ENCODE data around the gene GRAMD2A. TPM values are rescaled to one million over a fixed set of nuclear protein-coding genes. Genes with fewer than 3 reads are reported as not detected.

Gene GRAMD2A
- total RNA-seq, 1 donor from 2014 or later: 5.5 TPM

DNA sequence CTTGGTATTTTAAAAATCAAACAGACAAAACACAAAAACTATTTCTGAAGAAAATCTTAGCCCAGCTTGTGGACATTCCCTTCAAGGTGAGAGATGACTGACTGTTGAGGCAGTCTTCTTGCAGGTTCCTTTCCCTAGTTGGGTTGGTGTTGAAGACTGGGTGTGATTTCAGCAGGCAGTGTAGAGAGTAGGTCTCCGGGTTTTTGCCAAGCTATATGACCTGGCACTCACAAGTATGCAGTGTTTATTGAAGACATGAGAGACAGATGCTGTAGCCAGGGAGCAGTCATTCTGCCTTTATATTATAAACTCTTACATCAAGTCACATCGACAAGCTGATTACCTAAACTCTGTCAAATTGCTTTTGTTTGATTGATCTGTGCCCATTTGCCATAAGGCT lies 61.9 kb downstream of the GRAMD2A start:
- H3K27me3 ChIP-seq (ENCODE audit: control insufficient read depth, insufficient read depth, low read length): no peaks in the 10 kb centered on the region
- FAIRE-seq (no peak), DNase-seq (ENCODE audit: low read depth) (no peak)
- TF ChIP-seq, protein P1, sequence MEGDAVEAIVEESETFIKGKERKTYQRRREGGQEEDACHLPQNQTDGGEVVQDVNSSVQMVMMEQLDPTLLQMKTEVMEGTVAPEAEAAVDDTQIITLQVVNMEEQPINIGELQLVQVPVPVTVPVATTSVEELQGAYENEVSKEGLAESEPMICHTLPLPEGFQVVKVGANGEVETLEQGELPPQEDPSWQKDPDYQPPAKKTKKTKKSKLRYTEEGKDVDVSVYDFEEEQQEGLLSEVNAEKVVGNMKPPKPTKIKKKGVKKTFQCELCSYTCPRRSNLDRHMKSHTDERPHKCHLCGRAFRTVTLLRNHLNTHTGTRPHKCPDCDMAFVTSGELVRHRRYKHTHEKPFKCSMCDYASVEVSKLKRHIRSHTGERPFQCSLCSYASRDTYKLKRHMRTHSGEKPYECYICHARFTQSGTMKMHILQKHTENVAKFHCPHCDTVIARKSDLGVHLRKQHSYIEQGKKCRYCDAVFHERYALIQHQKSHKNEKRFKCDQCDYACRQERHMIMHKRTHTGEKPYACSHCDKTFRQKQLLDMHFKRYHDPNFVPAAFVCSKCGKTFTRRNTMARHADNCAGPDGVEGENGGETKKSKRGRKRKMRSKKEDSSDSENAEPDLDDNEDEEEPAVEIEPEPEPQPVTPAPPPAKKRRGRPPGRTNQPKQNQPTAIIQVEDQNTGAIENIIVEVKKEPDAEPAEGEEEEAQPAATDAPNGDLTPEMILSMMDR (IDR thresholded peaks at IDR 0.05; ENCODE audit: insufficient read depth, low read length, severe bottlenecking): no peak
- H3K36me3 ChIP-seq (ENCODE audit: control insufficient read depth, insufficient read depth, low read length): no peaks in the 10 kb centered on the region
- H3K4me3 ChIP-seq (ENCODE audit: low read depth, low read length): no peak overlapping the region

DNA sequence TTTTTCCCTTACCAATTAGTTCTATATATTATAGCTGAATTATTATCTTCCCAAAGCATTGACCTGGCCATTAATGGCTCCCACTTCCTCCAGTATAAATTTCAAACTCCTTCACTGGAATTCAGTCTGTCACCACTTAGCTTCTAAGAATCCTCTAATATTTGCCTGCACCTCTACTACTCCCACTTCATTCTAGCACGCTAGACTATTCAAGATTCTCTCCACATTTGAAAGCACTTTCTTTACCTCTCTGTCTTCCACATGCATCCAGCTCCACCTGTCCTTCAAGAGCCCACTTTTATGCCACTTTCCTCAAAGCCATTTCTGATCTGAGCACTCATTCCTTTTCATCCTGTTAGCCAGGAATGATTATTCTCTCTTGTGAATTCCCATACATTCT lies 64.4 kb downstream of the GRAMD2A start:
- TF ChIP-seq, protein P1 (IDR thresholded peaks at IDR 0.05; ENCODE audit: insufficient read depth, low read length, severe bottlenecking): no peak
- Histone ChIP-seq H3K4me3 (ENCODE audit: low read depth, low read length) (no peak overlapping the region), H3K36me3 (ENCODE audit: control insufficient read depth, insufficient read depth, low read length) (no peaks in the 10 kb centered on the region), H3K27me3 (ENCODE audit: control insufficient read depth, insufficient read depth, low read length) (no peaks in the 10 kb centered on the region)
- DNase-seq (ENCODE audit: low read depth): no peak
- no peak for FAIRE-seq

DNA sequence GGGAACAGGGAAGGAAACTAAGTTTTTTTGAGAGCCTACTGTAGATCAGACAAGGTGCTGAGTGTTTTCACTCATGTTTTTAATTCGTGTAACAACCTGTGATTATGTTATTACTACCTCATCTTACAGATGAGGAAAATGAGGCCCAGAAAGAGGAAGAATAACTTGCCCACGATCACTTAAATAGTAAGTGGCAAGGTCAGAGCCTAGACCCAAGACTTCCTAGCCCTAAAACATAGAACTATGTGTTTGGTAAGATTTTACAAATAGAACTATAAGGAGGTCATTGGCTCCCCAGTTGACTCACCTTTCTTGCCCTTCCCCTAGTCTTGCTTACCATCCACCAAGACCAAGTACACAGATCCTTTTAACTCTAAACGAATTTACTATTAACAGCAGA lies 65.7 kb downstream of the GRAMD2A start:
- TF ChIP-seq, protein P1 (IDR thresholded peaks at IDR 0.05; ENCODE audit: insufficient read depth, low read length, severe bottlenecking): no peak
- H3K27me3 ChIP-seq (ENCODE audit: control insufficient read depth, insufficient read depth, low read length): no peaks in the 10 kb centered on the region
- no peaks in the 10 kb centered on the region for H3K36me3 ChIP-seq (ENCODE audit: control insufficient read depth, insufficient read depth, low read length)
- DNase-seq (ENCODE audit: low read depth) (no peak), FAIRE-seq (no peak)
- H3K4me3 ChIP-seq (ENCODE audit: low read depth, low read length): no peak overlapping the region

DNA sequence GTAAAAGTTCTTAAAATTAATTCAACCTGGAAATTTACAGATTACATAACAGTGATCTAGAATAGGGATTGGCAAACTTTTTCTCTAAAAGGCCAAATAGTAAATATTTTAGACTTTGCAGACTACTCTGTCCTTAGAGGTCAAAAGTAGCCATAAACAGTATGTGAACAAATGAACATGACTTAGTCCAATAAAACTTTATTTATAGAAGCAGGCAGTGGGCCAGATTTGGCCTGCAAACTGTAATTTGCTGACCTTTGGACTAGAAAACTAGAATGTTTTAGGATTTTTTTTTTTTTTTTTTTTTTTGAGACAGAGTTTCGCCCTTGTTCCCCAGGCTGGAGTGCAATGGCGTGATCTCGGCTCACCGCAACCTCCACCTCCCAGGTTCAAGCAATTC lies 67.3 kb downstream of the GRAMD2A start:
- Histone ChIP-seq H3K27me3 (ENCODE audit: control insufficient read depth, insufficient read depth, low read length) (no peaks in the 10 kb centered on the region), H3K4me3 (ENCODE audit: low read depth, low read length) (no peak overlapping the region), H3K36me3 (ENCODE audit: control insufficient read depth, insufficient read depth, low read length) (no peaks in the 10 kb centered on the region)
- DNase-seq (ENCODE audit: low read depth) (no peak), FAIRE-seq (no peak)
- TF ChIP-seq, protein P1 (IDR thresholded peaks at IDR 0.05; ENCODE audit: insufficient read depth, low read length, severe bottlenecking): no peak

DNA sequence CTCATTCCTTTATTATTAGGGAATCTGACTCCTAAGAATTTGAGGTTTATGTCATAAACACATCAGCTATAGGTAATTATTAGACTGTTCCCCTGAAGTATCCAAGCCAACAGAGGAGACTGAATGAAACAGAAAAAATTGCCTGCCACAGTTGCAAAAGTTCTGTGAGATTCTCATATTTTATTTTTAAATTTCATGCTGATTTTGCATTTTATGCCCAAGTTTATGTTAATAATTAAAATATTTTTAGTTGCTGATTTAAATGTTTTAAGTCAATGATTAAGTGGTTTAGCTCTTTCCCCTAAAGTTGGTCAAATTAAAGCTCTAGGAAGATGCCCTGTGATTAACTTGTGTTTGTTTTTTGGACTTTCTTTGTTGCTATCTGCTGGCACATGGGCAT lies 69.2 kb downstream of the GRAMD2A start:
- TF ChIP-seq, protein P1 (IDR thresholded peaks at IDR 0.05; ENCODE audit: insufficient read depth, low read length, severe bottlenecking): no peak
- H3K4me3 ChIP-seq (ENCODE audit: low read depth, low read length): no peak overlapping the region
- DNase-seq (ENCODE audit: low read depth) (no peak), FAIRE-seq (no peak)
- no peaks in the 10 kb centered on the region for H3K36me3 ChIP-seq (ENCODE audit: control insufficient read depth, insufficient read depth, low read length)
- no peaks in the 10 kb centered on the region for H3K27me3 ChIP-seq (ENCODE audit: control insufficient read depth, insufficient read depth, low read length)

DNA sequence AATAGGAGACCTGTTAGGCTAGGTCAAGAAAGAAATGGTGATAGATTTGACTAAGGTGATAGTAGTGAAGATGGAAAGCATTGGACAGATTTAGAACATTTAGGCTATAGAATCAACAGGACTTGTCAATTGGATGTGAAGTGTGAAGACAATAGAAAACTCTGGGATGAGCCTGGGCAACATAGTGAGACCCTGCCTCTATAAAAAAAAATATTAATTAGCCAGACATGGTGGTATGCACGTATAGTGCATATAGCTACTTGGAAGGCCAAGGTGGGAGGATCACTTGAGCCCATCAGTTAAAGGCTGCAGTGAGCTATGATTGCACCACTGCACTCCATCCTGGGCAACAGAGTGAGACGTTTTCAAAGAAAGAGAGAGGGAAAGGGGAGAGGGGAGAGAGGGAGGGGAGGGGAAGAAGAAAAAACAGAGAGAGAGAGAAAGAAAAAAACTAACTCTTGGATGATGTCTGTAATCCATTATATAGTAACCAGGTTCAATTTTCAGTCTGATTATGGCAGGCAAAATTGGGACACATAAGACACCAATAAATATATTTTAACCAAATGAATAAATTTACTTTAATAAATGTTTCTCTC lies 69.8 kb downstream of the GRAMD2A start:
- DNase-seq (ENCODE audit: low read depth) (no peak), FAIRE-seq (no peak)
- no peaks in the 10 kb centered on the region for H3K36me3 ChIP-seq (ENCODE audit: control insufficient read depth, insufficient read depth, low read length)
- TF ChIP-seq, protein P1 (IDR thresholded peaks at IDR 0.05; ENCODE audit: insufficient read depth, low read length, severe bottlenecking): no peak
- H3K4me3 ChIP-seq (ENCODE audit: low read depth, low read length): no peak overlapping the region
- no peaks in the 10 kb centered on the region for H3K27me3 ChIP-seq (ENCODE audit: control insufficient read depth, insufficient read depth, low read length)
